H1 (cell line): ENCODE data around the gene SPCS3. TPM values are rescaled to one million over a fixed set of nuclear protein-coding genes. Genes with fewer than 3 reads are reported as not detected.

ENCODE experiments used
- CTCF ChIA-PET: fragments of 300-600 bp; sonication (Branson Sonifier 250); formaldehyde crosslinking; loops from one replicate; lab custom pipeline; 2021; ENCODE audit not compliant: partially characterized antibody; lab: Charles Lee
- POLR2A ChIA-PET: fragments of 300-600 bp; sonication (Branson Sonifier 250); formaldehyde crosslinking; loops from one replicate; lab custom pipeline; 2021; ENCODE audit warnings: inconsistent platforms; ENCODE audit not compliant: partially characterized antibody; lab: Charles Lee
- DNase-seq, 2 experiments: peaks; one replicate each; pipeline versions ENCODE4 v3.0.0 to v3.0.0-alpha.2; 2010 to 2022; ENCODE audit warnings: low spot score in 2 of 2, low read depth in 1 of 2, mixed read lengths in 1 of 2
- FAIRE-seq: peaks from 2 replicates; lab custom pipeline; 2011; peaks lifted over from hg19 to GRCh38; lab: Jason Lieb, UNC
- H2AFZ ChIP-seq: 2 replicates; pipeline ENCODE4 v1.8.1; 2012; ENCODE audit warnings: low read length, inconsistent platforms
- H2AK5ac ChIP-seq: 2 replicates; pipeline ENCODE4 v1.6.1; 2013; ENCODE audit warnings: low read depth, low read length
- H2BK120ac ChIP-seq: replicated peaks from 2 replicates; pipeline ENCODE3; 2013; ENCODE audit warnings: low read depth, low read length, inconsistent platforms
- H2BK12ac ChIP-seq: 2 replicates; pipeline ENCODE4 v1.6.1; 2013; ENCODE audit warnings: low read depth, low read length
- H2BK15ac ChIP-seq: 2 replicates; pipeline ENCODE4 v1.6.1; 2013; ENCODE audit warnings: low read length
- H2BK20ac ChIP-seq: 2 replicates; pipeline ENCODE4 v1.6.1; 2013; ENCODE audit warnings: low read length
- H2BK5ac ChIP-seq: 2 replicates; pipeline ENCODE4 v1.6.1; 2013; ENCODE audit warnings: low read depth, low read length
- H3K14ac ChIP-seq: 2 replicates; pipeline ENCODE4 v1.6.1; 2013; ENCODE audit warnings: inconsistent platforms; ENCODE audit not compliant: insufficient read length
- H3K18ac ChIP-seq: 2 replicates; pipeline ENCODE4 v1.6.1; 2013; ENCODE audit warnings: low read length; ENCODE audit errors: extremely low read depth
- H3K23ac ChIP-seq: 2 replicates; pipeline ENCODE4 v1.6.1; 2013; ENCODE audit warnings: inconsistent platforms; ENCODE audit not compliant: insufficient read length
- H3K23me2 ChIP-seq: 2 replicates; pipeline ENCODE4 v1.6.1; 2013; ENCODE audit warnings: low read depth, low read length
- H3K27ac ChIP-seq: 2 replicates; pipeline ENCODE4 v1.6.1; 2011; ENCODE audit warnings: low read depth, low read length, inconsistent platforms
- H3K27me3 ChIP-seq, 4 experiments: replicated peaks in 1 of 4; 1 replicate in 1 of 4; 2 replicates in 3 of 4; pipeline versions ENCODE4 v1.6.1 to v1.8.1; 2011 to 2013; ENCODE audit warnings: low read length in 3 of 4, mild to moderate bottlenecking in 3 of 4, inconsistent platforms in 2 of 4, mixed read lengths in 2 of 4, moderate library complexity in 1 of 4; ENCODE audit not compliant: control insufficient read depth in 3 of 4, insufficient read depth in 3 of 4; ENCODE audit errors: extremely low read depth in 1 of 4
- H3K36me3 ChIP-seq, 4 experiments: 2 replicates each; pipeline versions ENCODE4 v1.6.1 to v1.8.1; 2011 to 2013; ENCODE audit warnings: mild to moderate bottlenecking in 4 of 4, low read length in 3 of 4, moderate library complexity in 2 of 4, control low read depth in 1 of 4, inconsistent platforms in 1 of 4; ENCODE audit not compliant: insufficient read depth in 4 of 4, control insufficient read depth in 2 of 4
- H3K4ac ChIP-seq: replicated peaks from 2 replicates; pipeline ENCODE3; 2013; ENCODE audit warnings: low read length, low read depth, mixed read lengths, inconsistent platforms; ENCODE audit not compliant: insufficient read length
- H3K4me1 ChIP-seq, 4 experiments: replicated peaks in 1 of 4; 1 replicate in 1 of 4; 2 replicates in 3 of 4; pipeline versions ENCODE4 v1.6.1 to v1.8.1; 2011 to 2013; ENCODE audit warnings: low read length in 3 of 4, inconsistent platforms in 2 of 4, mixed read lengths in 1 of 4; ENCODE audit not compliant: insufficient read depth in 4 of 4, control insufficient read depth in 3 of 4
- H3K4me2 ChIP-seq, 2 experiments: 2 replicates each; pipeline versions ENCODE4 v1.6.1 to v1.8.1; 2011 to 2013; ENCODE audit warnings: low read depth in 2 of 2, low read length in 2 of 2, control low read depth in 1 of 2, inconsistent platforms in 1 of 2, mild to moderate bottlenecking in 1 of 2; ENCODE audit not compliant: insufficient read depth in 1 of 2
- H3K4me3 ChIP-seq, 4 experiments: fragments of 200-600, 300-600 bp in 1 of 4; sonication (generic), shearing (Covaris generic), sonication (Bioruptor Twin) in 1 of 4; 2 replicates each; pipeline versions ENCODE4 v1.5.1 to v1.8.1; 2011 to 2016; ENCODE audit warnings: low read length in 4 of 4, low read depth in 3 of 4, control low read depth in 2 of 4, inconsistent platforms in 2 of 4, mild to moderate bottlenecking in 2 of 4, mixed read lengths in 1 of 4, moderate library complexity in 1 of 4; ENCODE audit not compliant: insufficient read depth in 2 of 4; ENCODE audit errors: extremely low read depth in 1 of 4
- H3K56ac ChIP-seq: replicated peaks from 2 replicates; pipeline ENCODE3; 2013; ENCODE audit warnings: low read depth, mild to moderate bottlenecking, mixed read lengths, low read length, inconsistent platforms; ENCODE audit not compliant: insufficient read length
- H3K79me1 ChIP-seq: 2 replicates; pipeline ENCODE4 v1.6.1; 2013; ENCODE audit warnings: low read depth, low read length, control low read depth
- H3K79me2 ChIP-seq, 2 experiments: 2 replicates each; pipeline versions ENCODE4 v1.6.1 to v1.8.1; 2012 to 2013; ENCODE audit warnings: low read length in 2 of 2, mild to moderate bottlenecking in 2 of 2, inconsistent platforms in 1 of 2; ENCODE audit not compliant: insufficient read depth in 2 of 2, control insufficient read depth in 1 of 2
- H3K9ac ChIP-seq, 4 experiments: replicated peaks in 1 of 4; 1 replicate in 1 of 4; 2 replicates in 3 of 4; pipeline versions ENCODE4 v1.6.1 to v1.8.1; 2011 to 2013; ENCODE audit warnings: low read depth in 3 of 4, low read length in 3 of 4, control low read depth in 2 of 4, mild to moderate bottlenecking in 2 of 4, moderate library complexity in 2 of 4, inconsistent platforms in 1 of 4; ENCODE audit errors: extremely low read depth in 1 of 4
- H3K9me3 ChIP-seq, 2 experiments: 2 replicates each; pipeline versions ENCODE4 v1.6.1 to v1.8.1; 2012 to 2013; ENCODE audit warnings: mild to moderate bottlenecking in 2 of 2, moderate library complexity in 2 of 2, control low read depth in 1 of 2, inconsistent platforms in 1 of 2, low read depth in 1 of 2, low read length in 1 of 2, mixed read lengths in 1 of 2; ENCODE audit not compliant: insufficient read depth in 2 of 2
- H4K20me1 ChIP-seq, 2 experiments: replicated peaks in 1 of 2; 2 replicates each; pipeline versions ENCODE3 to v1.8.1; 2011 to 2013; ENCODE audit warnings: inconsistent platforms in 2 of 2, low read length in 2 of 2, mild to moderate bottlenecking in 1 of 2; ENCODE audit not compliant: insufficient read depth in 2 of 2, control insufficient read depth in 1 of 2
- H4K5ac ChIP-seq: 2 replicates; pipeline ENCODE4 v1.6.1; 2013; ENCODE audit warnings: low read length, low read depth, mixed read lengths, inconsistent platforms; ENCODE audit not compliant: insufficient read length
- H4K8ac ChIP-seq: 2 replicates; pipeline ENCODE4 v1.8.0; 2013; ENCODE audit warnings: mild to moderate bottlenecking, moderate library complexity, low read length, inconsistent platforms; ENCODE audit not compliant: insufficient read depth; ENCODE audit errors: extremely low read depth
- H4K91ac ChIP-seq: replicated peaks from 2 replicates; pipeline ENCODE3; 2013; ENCODE audit warnings: low read length, mixed read lengths, inconsistent platforms; ENCODE audit not compliant: insufficient read length
- CHD1 ChIP-seq: IDR thresholded peaks from 2 replicates; pipeline ENCODE4 v1.6.1; 2012; ENCODE audit warnings: low read depth, low read length, improper control_type of control experiment
- MAFK ChIP-seq: IDR thresholded peaks from 2 replicates; pipeline ENCODE4 v1.6.1; 2012; ENCODE audit warnings: low read depth, mild to moderate bottlenecking, improper control_type of control experiment, low read length
- RAD21 ChIP-seq, 2 experiments: IDR thresholded peaks in 1 of 2; conservative IDR thresholded peaks in 1 of 2; 2 replicates each; pipeline ENCODE4 v1.6.1; 2011; ENCODE audit warnings: low read depth in 2 of 2, low read length in 2 of 2, improper control_type of control experiment in 1 of 2, inconsistent platforms in 1 of 2, mild to moderate bottlenecking in 1 of 2, moderate library complexity in 1 of 2
- RNF2 ChIP-seq: fragments of 200-900, 300-1000 bp; sonication (generic); IDR thresholded peaks from 2 replicates; pipeline ENCODE4 v1.7.1; 2016; ENCODE audit warnings: borderline replicate concordance, low read depth, mild to moderate bottlenecking, antibody characterized with exemption, low read length; ENCODE audit not compliant: poor library complexity, severe bottlenecking; ENCODE audit errors: missing control alignments
- SIX5 ChIP-seq: IDR thresholded peaks from 2 replicates; pipeline ENCODE4 v1.6.1; 2011; ENCODE audit warnings: mild to moderate bottlenecking, low read depth, low read length
- TEAD4 ChIP-seq: IDR thresholded peaks from 2 replicates; pipeline ENCODE4 v1.6.1; 2012; ENCODE audit warnings: low read depth, low read length, inconsistent platforms, mixed read lengths
- polyA plus RNA-seq, 7 experiments: library from polyadenylated mRNA; depleted of rRNA in 3 of 7; stranded (reverse) in 5 of 7; unstranded in 2 of 7; fragments of >200 nt in 5 of 7; fragments of 200-250 nt in 2 of 7; gene quantifications; 1 replicate in 5 of 7; 2 replicates in 1 of 7; 4 replicates in 1 of 7; pipeline versions ENCODE4 v1.2.1 to v1.2.3, GENCODE V29; 2011 to 2013; ENCODE audit warnings: missing spikeins in 2 of 7, mixed read lengths in 2 of 7
- total RNA-seq: library from RNA; stranded (reverse); fragmentation: NEBNext Ultra II Directional; extraction: Animal tissue kit (Norgen Biotek cat#: 25700); gene quantifications from 2 replicates; pipeline ENCODE4 v1.2.1, GENCODE V29; 2021

SPCS3 gene
- total and polyA plus RNA-seq, 2 of the 8 experiments (the other 6 are each of a cell fraction or from before 2014, with no cell fraction given) = 18.4 to 117 TPM

DNA sequence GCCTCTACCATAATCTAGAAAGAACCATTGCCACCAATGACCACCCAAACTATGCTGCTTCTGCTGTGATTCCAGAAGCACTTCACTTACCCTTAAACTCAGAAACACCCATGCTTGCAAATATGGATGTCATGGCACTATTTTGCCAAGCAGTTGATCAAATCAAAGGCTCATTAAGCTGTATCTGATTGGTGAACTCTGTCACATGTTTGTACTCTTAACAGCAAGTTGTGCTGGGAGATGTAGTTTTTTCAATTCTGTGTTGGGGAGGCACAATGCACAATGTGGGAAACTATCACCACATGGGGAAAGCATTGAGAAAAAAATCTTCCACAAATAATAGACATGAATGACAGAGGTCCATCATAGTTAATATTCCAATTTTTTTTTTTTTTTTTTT lies 19.2 kb upstream of the SPCS3 start:
- H4K8ac ChIP-seq = no peak overlapping the region
- TF ChIP-seq MAFK (no peak), RAD21 (IDR thresholded peaks at IDR 0.05 in 1 of 2, conservative IDR thresholded peaks at IDR 0.05 in 1 of 2; ENCODE audit: low read depth in 2 of 2, low read length in 2 of 2) (no peak), TEAD4 (no peak), SIX5 (peak; percentile 49), CHD1 (no peak), RNF2 (no peak)
- TF ChIP-seq, all 59 proteins: peak for 1
- no peaks in the 10 kb centered on the region for H3K79me1 ChIP-seq
- H2BK120ac ChIP-seq = no peak overlapping the region
- no peak overlapping the region; the same call in 1 of the 2 replicates for H2BK20ac ChIP-seq
- H4K91ac ChIP-seq = no peak overlapping the region
- no peaks in the 10 kb centered on the region for H3K23me2 ChIP-seq
- H3K79me2 ChIP-seq = no peaks in the 10 kb centered on the region
- no peak overlapping the region for H3K9ac ChIP-seq
- no peak overlapping the region for H2BK5ac ChIP-seq
- H4K20me1 ChIP-seq = no peaks in the 10 kb centered on the region
- no peak overlapping the region for H3K27ac ChIP-seq
- H3K23ac ChIP-seq = no peak overlapping the region
- no peak overlapping the region for H3K4me3 ChIP-seq
- no peak overlapping the region for H2AK5ac ChIP-seq
- no peak overlapping the region for H2BK15ac ChIP-seq
- H3K56ac ChIP-seq = no peak overlapping the region
- H3K27me3 ChIP-seq = peaks cover 0 to 10% (median 3%) of the 10 kb centered on the region in 4 experiments; a peak in 4 of 7 replicates
- POLR2A ChIA-PET = no interaction called here
- no peaks in the 10 kb centered on the region for H3K36me3 ChIP-seq
- FAIRE-seq (no peak), DNase-seq (no peak)
- H2BK12ac ChIP-seq = no peak overlapping the region
- no peak overlapping the region for H4K5ac ChIP-seq
- no peak overlapping the region for H3K18ac ChIP-seq
- H3K4me1 ChIP-seq = peaks cover 0 to 2% (median 0%) of the 10 kb centered on the region in 4 experiments; a peak in 1 of 7 replicates
- no peak overlapping the region for H3K14ac ChIP-seq
- H3K4me2 ChIP-seq = no peak overlapping the region
- no peak overlapping the region for H2AFZ ChIP-seq
- H3K4ac ChIP-seq = no peak overlapping the region
- CTCF ChIA-PET = no interaction called here
- no peaks in the 10 kb centered on the region for H3K9me3 ChIP-seq
